Endothelial cell of umbilical vein (primary cell): ENCODE results near the gene LRIG1. TPM values are rescaled to one million over a fixed set of nuclear protein-coding genes. Genes with fewer than 3 reads are reported as not detected.

Source experiments
- BruUV-seq: library from RNA; stranded (reverse); fragments of 400-500 nt; replicated peaks from 2 replicates; lab custom pipeline; 2021; lab: Mats Ljungman, UMichigan
- CTCF ChIA-PET: fragments of 300-600, 350-600 bp; sonication (Branson Sonifier 250); formaldehyde crosslinking; loops from one replicate; lab custom pipeline; 2021; ENCODE audit warnings: antibody characterized with exemption, inconsistent platforms; lab: Charles Lee
- POLR2A ChIA-PET: fragments of 300-600, 350-600 bp; sonication (Branson Sonifier 250); formaldehyde crosslinking; loops from one replicate; lab custom pipeline; 2021; ENCODE audit warnings: antibody characterized with exemption, inconsistent platforms; lab: Charles Lee
- DNase-seq: peaks from one replicate; pipeline ENCODE4 v3.0.0-alpha.2; 2011; ENCODE audit warnings: low read depth, low spot score
- FAIRE-seq: peaks from 2 replicates; lab custom pipeline; 2011; peaks lifted over from hg19 to GRCh38; lab: Jason Lieb, UNC
- H2AFZ ChIP-seq: 2 replicates; pipeline ENCODE4 v1.6.0; 2012; ENCODE audit warnings: low read depth, low read length, control low read depth, inconsistent platforms
- H3K27ac ChIP-seq: 2 replicates; pipeline ENCODE4 v1.5.1; 2011; ENCODE audit warnings: low read depth, mild to moderate bottlenecking, control low read depth, low read length, moderate library complexity; ENCODE audit not compliant: insufficient read depth
- H3K27me3 ChIP-seq, 2 experiments: 2 replicates each; pipeline versions ENCODE4 v1.6.0 to v1.6.1; 2011; ENCODE audit warnings: low read length in 2 of 2, mixed read lengths in 1 of 2; ENCODE audit not compliant: control insufficient read depth in 2 of 2, insufficient read depth in 2 of 2
- H3K36me3 ChIP-seq, 2 experiments: 2 replicates in 1 of 2; 3 replicates in 1 of 2; pipeline ENCODE4 v1.5.1; 2011; ENCODE audit warnings: low read length in 2 of 2, mild to moderate bottlenecking in 1 of 2, moderate library complexity in 1 of 2; ENCODE audit not compliant: control insufficient read depth in 2 of 2, insufficient read depth in 2 of 2; ENCODE audit errors: extremely low read depth in 1 of 2
- H3K4me1 ChIP-seq: 3 replicates; pipeline ENCODE4 v1.5.1; 2011; ENCODE audit warnings: mild to moderate bottlenecking, low read length; ENCODE audit not compliant: control insufficient read depth, insufficient read depth; ENCODE audit errors: extremely low read depth
- H3K4me2 ChIP-seq: 2 replicates; pipeline ENCODE4 v1.6.1; 2011; ENCODE audit warnings: low read length, control low read depth, mixed read lengths; ENCODE audit not compliant: insufficient read depth
- H3K4me3 ChIP-seq, 3 experiments: fragments of 200-600 bp in 1 of 3; sonication (generic), shearing (Covaris generic) in 1 of 3; replicated peaks in 1 of 3; 2 replicates each; pipeline ENCODE4 v1.5.1; 2011 to 2016; ENCODE audit warnings: control low read depth in 3 of 3, low read length in 3 of 3, mild to moderate bottlenecking in 2 of 3, inconsistent platforms in 1 of 3, low read depth in 1 of 3, moderate library complexity in 1 of 3; ENCODE audit not compliant: insufficient read depth in 1 of 3
- H3K79me2 ChIP-seq: 2 replicates; pipeline ENCODE4 v1.6.0; 2012; ENCODE audit warnings: low read length, inconsistent platforms; ENCODE audit not compliant: control insufficient read depth, insufficient read depth
- H3K9ac ChIP-seq: replicated peaks from 2 replicates; pipeline ENCODE3; 2011; ENCODE audit warnings: low read length, control low read depth; ENCODE audit not compliant: insufficient read depth; ENCODE audit errors: extremely low read depth
- H3K9me1 ChIP-seq: replicated peaks from 3 replicates; pipeline ENCODE4 v1.6.0; 2011; ENCODE audit warnings: mild to moderate bottlenecking, low read length; ENCODE audit not compliant: control insufficient read depth, insufficient read depth; ENCODE audit errors: extremely low read depth
- H3K9me3 ChIP-seq: replicated peaks from 2 replicates; pipeline ENCODE4 v1.5.1; 2012; ENCODE audit warnings: low read length, inconsistent platforms; ENCODE audit not compliant: control insufficient read depth, insufficient read depth
- H4K20me1 ChIP-seq: replicated peaks from 2 replicates; pipeline ENCODE3; 2011; ENCODE audit warnings: mild to moderate bottlenecking, low read length; ENCODE audit not compliant: control insufficient read depth, insufficient read depth; ENCODE audit errors: extremely low read depth
- EZH2 ChIP-seq: IDR thresholded peaks from 2 replicates; pipeline ENCODE4 v1.6.1; 2012; ENCODE audit warnings: borderline replicate concordance, low read depth, mild to moderate bottlenecking, moderate library complexity, low read length, inconsistent platforms; ENCODE audit not compliant: severe bottlenecking
- FOS ChIP-seq: IDR thresholded peaks from 2 replicates; pipeline ENCODE4 v1.6.1; 2011; ENCODE audit warnings: mild to moderate bottlenecking, low read length, moderate library complexity, borderline replicate concordance; ENCODE audit not compliant: insufficient read depth
- GATA2 ChIP-seq: IDR thresholded peaks from 2 replicates; pipeline ENCODE4 v1.7.0; 2011; ENCODE audit warnings: low read depth, mild to moderate bottlenecking, moderate library complexity, mixed read lengths, low read length; ENCODE audit not compliant: insufficient read length, insufficient read depth
- JUN ChIP-seq: IDR thresholded peaks from 2 replicates; pipeline ENCODE4 v1.6.1; 2011; ENCODE audit warnings: borderline replicate concordance, low read depth; ENCODE audit not compliant: insufficient read length, insufficient read depth
- MYC ChIP-seq: IDR thresholded peaks from one replicate; pipeline ENCODE4 v1.6.1; 2011; ENCODE audit warnings: mild to moderate bottlenecking, low read depth, low read length
- POLR2A ChIP-seq: IDR thresholded peaks from 2 replicates; pipeline ENCODE4 v1.6.1; 2012; ENCODE audit warnings: low read depth, mild to moderate bottlenecking, control low read depth, low read length
- POLR2AphosphoS5 ChIP-seq: IDR thresholded peaks from 2 replicates; pipeline ENCODE4 v1.6.1; 2012; ENCODE audit warnings: low read depth, mild to moderate bottlenecking, control low read depth, low read length, moderate library complexity; ENCODE audit not compliant: insufficient read depth
- dilution Hi-C: fragments of 300-500 bp; cut with MboI; formaldehyde crosslinking; loops from one replicate; pipeline ENCODE4 v1.15.0; 2019; ENCODE audit warnings: low sequenced_read_pairs; ENCODE audit not compliant: extremely low pct_ligation_motif_present
- intact Hi-C: fragments of 100-400 bp; cut with micrococcal nuclease; formaldehyde crosslinking; loops from one replicate; pipeline ENCODE4 v1.10.0; 2022
- polyA plus RNA-seq, 4 experiments: library from polyadenylated mRNA; depleted of rRNA in 3 of 4; stranded (reverse) in 3 of 4; unstranded in 1 of 4; fragments of >200 nt; gene quantifications; 2 replicates each; pipeline versions ENCODE4 v1.2.1 to v1.2.3, GENCODE V29; 2011 to 2012; ENCODE audit warnings: missing spikeins in 1 of 4
- total RNA-seq: library from RNA; stranded (reverse); gene quantifications from 2 replicates; pipeline ENCODE4 v1.2.3, GENCODE V29; 2021
- TF ChIP-seq, protein P1 (sequence below): IDR thresholded peaks from 2 replicates; pipeline ENCODE4 v1.6.1; 2011; ENCODE audit not compliant: insufficient read depth, insufficient read length
- TF ChIP-seq, protein P2 (sequence below), 2 donors: IDR thresholded peaks; 1 replicate in 1 of 2; 2 replicates in 1 of 2; pipeline ENCODE4 v1.5.1; 2011; ENCODE audit warnings: low read length in 2 of 2, mild to moderate bottlenecking in 2 of 2, moderate library complexity in 2 of 2, control low read depth in 1 of 2, inconsistent platforms in 1 of 2, low read depth in 1 of 2; ENCODE audit not compliant: insufficient read depth in 1 of 2; ENCODE audit errors: extremely low read depth in 1 of 2

The LRIG1 gene
- total and polyA plus RNA-seq, 2 donors (not counting 3 experiments of a cell fraction or from before 2014, with no cell fraction given): 50.3 to 52.2 TPM

DNA sequence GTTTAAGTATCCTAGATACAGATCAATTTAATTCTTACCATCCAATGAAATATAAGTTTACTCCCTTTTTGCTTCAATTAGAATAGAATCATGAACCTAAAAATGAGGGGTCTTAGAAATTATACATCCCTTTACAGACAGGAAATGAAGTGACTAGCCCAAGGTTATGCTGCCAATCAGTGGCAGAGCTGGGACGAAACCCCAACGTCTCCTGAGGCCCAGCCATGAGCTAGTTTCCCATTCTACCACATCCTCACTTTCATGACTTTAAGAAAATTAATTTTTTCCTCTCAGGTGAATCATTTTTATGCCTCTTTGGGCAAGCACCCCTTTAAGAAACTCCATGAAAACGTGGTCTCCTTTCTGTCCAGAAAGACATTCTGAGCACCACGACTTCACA, 11.2 kb downstream of the LRIG1 start:
- Histone ChIP-seq H3K36me3 (no peaks in the 10 kb centered on the region), H3K9me3 (no peaks in the 10 kb centered on the region), H3K4me1 (peaks cover 33% of the 10 kb centered on the region), H3K9me1 (peaks cover 2% of the 10 kb centered on the region), H3K27ac (no peak overlapping the region), H3K4me2 (no peak overlapping the region), H3K9ac (no peak overlapping the region), H3K79me2 (peaks cover 57% of the 10 kb centered on the region), H4K20me1 (no peaks in the 10 kb centered on the region), H3K27me3 (no peaks in the 10 kb centered on the region), H3K4me3 (no peak overlapping the region), H2AFZ (no peak overlapping the region)
- dilution Hi-C loops: no loop called here
- DNase-seq (no peak), FAIRE-seq (no peak)
- TF ChIP-seq EZH2: no peak
- TF ChIP-seq, protein P1, sequence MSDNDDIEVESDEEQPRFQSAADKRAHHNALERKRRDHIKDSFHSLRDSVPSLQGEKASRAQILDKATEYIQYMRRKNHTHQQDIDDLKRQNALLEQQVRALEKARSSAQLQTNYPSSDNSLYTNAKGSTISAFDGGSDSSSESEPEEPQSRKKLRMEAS: no peak
- no TSS peak for BruUV-seq
- ChIA-PET CTCF (interaction anchor here (1.2 to 1.9 kb wide), 4 partner anchors 10 to 111 kb away, joined by 3 to 6 read pairs (median 4); no protein-coding TSS in a partner anchor), POLR2A (no interaction called here)
- intact Hi-C loops: no loop called here

DNA sequence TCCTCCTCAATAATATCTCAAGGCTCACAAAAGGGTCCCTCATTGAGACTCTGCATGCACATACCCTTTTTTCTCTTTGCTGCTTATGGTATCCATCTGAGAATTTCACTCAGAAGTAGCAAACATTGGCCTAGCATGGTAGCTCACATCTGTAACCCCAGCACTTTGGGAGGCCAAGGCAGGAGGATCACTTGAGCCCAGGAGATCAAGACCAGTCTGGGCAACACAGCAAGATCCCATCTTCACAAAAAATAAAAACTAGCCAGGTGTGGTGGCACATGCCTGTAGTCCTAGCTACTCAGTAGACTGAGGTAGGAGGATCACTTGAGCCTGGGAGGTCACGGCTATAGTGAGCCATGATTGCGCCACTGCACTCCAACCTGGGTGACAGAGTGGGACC, 11.7 kb downstream of the LRIG1 start:
- peaks cover 60% of the 10 kb centered on the region for H3K79me2 ChIP-seq
- H3K4me3 ChIP-seq: no peak overlapping the region
- no TSS peak for BruUV-seq
- POLR2A ChIA-PET: no interaction called here
- intact Hi-C loops: no loop called here
- no peak for FAIRE-seq
- no peak overlapping the region for H3K27ac ChIP-seq
- peaks cover 33% of the 10 kb centered on the region for H3K4me1 ChIP-seq
- no peaks in the 10 kb centered on the region for H3K9me3 ChIP-seq
- H3K4me2 ChIP-seq: no peak overlapping the region
- H3K27me3 ChIP-seq: no peaks in the 10 kb centered on the region
- no peak overlapping the region for H3K9ac ChIP-seq
- TF ChIP-seq JUN: no peak
- TF ChIP-seq, protein P1: no peak
- no peak for TF ChIP-seq FOS
- TF ChIP-seq POLR2A: no peak
- TF ChIP-seq GATA2: no peak
- TF ChIP-seq POLR2AphosphoS5: no peak
- no peak for TF ChIP-seq EZH2
- TF ChIP-seq, protein P2, sequence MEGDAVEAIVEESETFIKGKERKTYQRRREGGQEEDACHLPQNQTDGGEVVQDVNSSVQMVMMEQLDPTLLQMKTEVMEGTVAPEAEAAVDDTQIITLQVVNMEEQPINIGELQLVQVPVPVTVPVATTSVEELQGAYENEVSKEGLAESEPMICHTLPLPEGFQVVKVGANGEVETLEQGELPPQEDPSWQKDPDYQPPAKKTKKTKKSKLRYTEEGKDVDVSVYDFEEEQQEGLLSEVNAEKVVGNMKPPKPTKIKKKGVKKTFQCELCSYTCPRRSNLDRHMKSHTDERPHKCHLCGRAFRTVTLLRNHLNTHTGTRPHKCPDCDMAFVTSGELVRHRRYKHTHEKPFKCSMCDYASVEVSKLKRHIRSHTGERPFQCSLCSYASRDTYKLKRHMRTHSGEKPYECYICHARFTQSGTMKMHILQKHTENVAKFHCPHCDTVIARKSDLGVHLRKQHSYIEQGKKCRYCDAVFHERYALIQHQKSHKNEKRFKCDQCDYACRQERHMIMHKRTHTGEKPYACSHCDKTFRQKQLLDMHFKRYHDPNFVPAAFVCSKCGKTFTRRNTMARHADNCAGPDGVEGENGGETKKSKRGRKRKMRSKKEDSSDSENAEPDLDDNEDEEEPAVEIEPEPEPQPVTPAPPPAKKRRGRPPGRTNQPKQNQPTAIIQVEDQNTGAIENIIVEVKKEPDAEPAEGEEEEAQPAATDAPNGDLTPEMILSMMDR (IDR thresholded peaks at IDR 0.05; ENCODE audit: extremely low read depth in 1 of 2, insufficient read depth in 1 of 2, low read depth in 1 of 2, low read length in 2 of 2): no peak
- no peak for TF ChIP-seq MYC
- H2AFZ ChIP-seq: no peak overlapping the region
- peaks cover 2% of the 10 kb centered on the region for H3K9me1 ChIP-seq
- CTCF ChIA-PET: no interaction called here
- no peaks in the 10 kb centered on the region for H3K36me3 ChIP-seq
- no peaks in the 10 kb centered on the region for H4K20me1 ChIP-seq
- DNase-seq: no peak
- dilution Hi-C loops: no loop called here
